BE2C (cell line): Measurements from ENCODE around the gene PTGS1.

ENCODE experiments used
- DNase-seq: peaks from one replicate; pipeline ENCODE4 v3.0.0-alpha.2; 2020
- H3K27me3 ChIP-seq: fragments of 250-450 bp; sonication (Bioruptor Pico); 2 replicates; pipeline ENCODE4 v1.5.1; 2020; ENCODE audit warnings: mild to moderate bottlenecking
- H3K36me3 ChIP-seq: fragments of 250-450 bp; sonication (Bioruptor Pico); 2 replicates; pipeline ENCODE4 v1.5.1; 2020; ENCODE audit warnings: mild to moderate bottlenecking
- H3K4me1 ChIP-seq: fragments of 250-450 bp; sonication (Bioruptor Pico); 2 replicates; pipeline ENCODE4 v1.5.1; 2020
- H3K4me3 ChIP-seq: 2 replicates; pipeline ENCODE4 v1.5.1; 2011; ENCODE audit warnings: low read depth, low read length
- H3K9me3 ChIP-seq: fragments of 250-450 bp; sonication (Bioruptor Pico); 2 replicates; pipeline ENCODE4 v1.5.1; 2020
- CTCF ChIP-seq: IDR thresholded peaks from 2 replicates; pipeline ENCODE4 v1.5.1; 2012; ENCODE audit warnings: mild to moderate bottlenecking, low read depth, low read length

PTGS1 gene

GRCh38 chr9:122370303-122370702, 521 bp upstream of the PTGS1 start:
- H3K4me3 ChIP-seq, result peak overlapping the region; percentile 19; the same call in 1 of the 2 replicates
- no peaks in the 10 kb centered on the region for H3K4me1 ChIP-seq
- no peak for TF ChIP-seq CTCF
- no peak for DNase-seq
- peaks cover 8% of the 10 kb centered on the region; the same call in 1 of the 2 replicates for H3K27me3 ChIP-seq
- no peaks in the 10 kb centered on the region for H3K36me3 ChIP-seq
- no peaks in the 10 kb centered on the region for H3K9me3 ChIP-seq

- no peak for TF ChIP-seq CTCF
- no peaks in the 10 kb centered on the region for H3K9me3 ChIP-seq
- DNase-seq, result no peak
- no peak overlapping the region for H3K4me3 ChIP-seq
- H3K4me1 ChIP-seq, result no peaks in the 10 kb centered on the region
- H3K27me3 ChIP-seq, result peaks cover 8% of the 10 kb centered on the region; the same call in 1 of the 2 replicates
- no peaks in the 10 kb centered on the region for H3K36me3 ChIP-seq
Observed at GRCh38 chr9:122371846-122372245, 1.0 kb downstream of the PTGS1 start.

- H3K27me3 ChIP-seq, result peaks cover 8% of the 10 kb centered on the region; the same call in 1 of the 2 replicates
- H3K4me3 ChIP-seq, result no peak overlapping the region
- no peaks in the 10 kb centered on the region for H3K4me1 ChIP-seq
- H3K36me3 ChIP-seq, result no peaks in the 10 kb centered on the region
- TF ChIP-seq CTCF, result no peak
- no peaks in the 10 kb centered on the region for H3K9me3 ChIP-seq
- DNase-seq, result no peak
Observed at GRCh38 chr9:122372856-122373845, 2.3 kb downstream of the PTGS1 start.

GRCh38 chr9:122374885-122375420, 4.1 kb downstream of the PTGS1 start:
- Histone ChIP-seq H3K4me1 (no peaks in the 10 kb centered on the region), H3K4me3 (no peak overlapping the region), H3K36me3 (no peaks in the 10 kb centered on the region), H3K9me3 (no peaks in the 10 kb centered on the region), H3K27me3 (peaks cover 8% of the 10 kb centered on the region; the same call in 1 of the 2 replicates)
- no peak for TF ChIP-seq CTCF
- peak; percentile 25 for DNase-seq

- Histone ChIP-seq H3K9me3 (no peaks in the 10 kb centered on the region), H3K27me3 (no peaks in the 10 kb centered on the region; the same call in 1 of the 2 replicates), H3K36me3 (no peaks in the 10 kb centered on the region), H3K4me1 (no peaks in the 10 kb centered on the region), H3K4me3 (no peak overlapping the region)
- DNase-seq, result no peak
- no peak for TF ChIP-seq CTCF
Observed at GRCh38 chr9:122376796-122377195, 6.0 kb downstream of the PTGS1 start.
